NCI-H1694 treated with DMSO at 0.1 percent for 48 hours (cell line): Measurements from ENCODE around the gene CST6.

Source experiments
- DNase-seq: peaks from one replicate; lab custom pipeline; 2025; lab: John Stamatoyannopoulos, UW

Gene CST6, protein sequence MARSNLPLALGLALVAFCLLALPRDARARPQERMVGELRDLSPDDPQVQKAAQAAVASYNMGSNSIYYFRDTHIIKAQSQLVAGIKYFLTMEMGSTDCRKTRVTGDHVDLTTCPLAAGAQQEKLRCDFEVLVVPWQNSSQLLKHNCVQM

DNA sequence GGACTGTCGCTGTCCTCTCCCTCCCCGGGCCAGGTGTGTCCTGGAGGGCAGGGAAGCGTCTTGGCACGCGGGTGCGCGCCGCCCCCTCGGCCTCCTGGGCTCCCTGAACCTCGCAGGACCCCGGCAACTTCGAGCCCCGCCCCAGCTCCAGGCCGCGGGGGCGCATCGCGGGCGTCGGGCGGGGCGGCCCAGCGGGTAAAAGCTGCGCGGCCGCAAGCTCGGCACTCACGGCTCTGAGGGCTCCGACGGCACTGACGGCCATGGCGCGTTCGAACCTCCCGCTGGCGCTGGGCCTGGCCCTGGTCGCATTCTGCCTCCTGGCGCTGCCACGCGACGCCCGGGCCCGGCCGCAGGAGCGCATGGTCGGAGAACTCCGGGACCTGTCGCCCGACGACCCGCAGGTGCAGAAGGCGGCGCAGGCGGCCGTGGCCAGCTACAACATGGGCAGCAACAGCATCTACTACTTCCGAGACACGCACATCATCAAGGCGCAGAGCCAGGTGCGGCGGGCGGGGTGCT lies at the start of gene CST6:
Gene CST6 (plus strand): TSS at position 224 of the 519 bp plus-strand sequence. CDS start 37 bp downstream, at position 261.
- DNase-seq: no peak

DNA sequence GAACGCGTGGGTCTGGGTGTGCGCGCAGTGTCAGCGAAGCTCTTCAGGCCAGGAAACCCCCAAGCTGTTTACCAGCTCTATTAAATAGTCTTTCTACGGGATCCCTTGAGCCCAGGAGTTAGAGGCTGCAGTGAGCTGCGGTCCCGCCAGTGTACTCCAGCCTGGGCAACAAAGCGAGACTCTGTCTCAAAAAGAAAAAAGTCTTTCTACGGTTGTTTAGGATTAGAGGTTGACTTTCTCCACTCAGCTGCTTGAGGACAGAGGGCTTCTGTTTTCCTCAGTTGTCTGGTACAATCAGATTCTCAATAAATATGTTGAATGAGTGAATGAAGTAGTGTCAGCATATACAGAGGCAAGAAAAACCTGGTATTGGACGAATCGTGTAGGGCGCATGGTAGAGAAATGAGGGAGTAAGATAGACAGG lies 49.7 kb upstream of the CST6 start:
- DNase-seq: no peak

DNA sequence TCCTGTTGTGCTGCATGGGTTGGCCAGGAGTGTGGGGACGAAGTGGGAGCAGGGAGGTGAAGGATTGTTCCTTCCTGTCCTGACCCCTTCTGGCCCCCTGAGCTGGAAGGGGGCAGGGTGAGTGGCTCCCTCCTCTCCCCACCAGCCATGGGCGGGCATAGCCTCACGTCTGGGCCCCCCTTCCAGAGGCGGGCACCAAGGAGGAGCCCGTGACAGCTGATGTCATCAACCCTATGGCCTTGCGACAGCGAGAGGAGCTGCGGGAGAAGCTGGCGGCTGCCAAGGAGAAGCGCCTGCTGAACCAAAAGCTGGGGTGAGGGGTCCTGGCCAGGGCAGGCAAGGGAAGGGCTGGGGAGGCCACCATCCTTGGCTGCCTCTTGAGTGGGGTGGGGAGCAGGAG lies 46.9 kb upstream of the CST6 start:
- no peak for DNase-seq

DNA sequence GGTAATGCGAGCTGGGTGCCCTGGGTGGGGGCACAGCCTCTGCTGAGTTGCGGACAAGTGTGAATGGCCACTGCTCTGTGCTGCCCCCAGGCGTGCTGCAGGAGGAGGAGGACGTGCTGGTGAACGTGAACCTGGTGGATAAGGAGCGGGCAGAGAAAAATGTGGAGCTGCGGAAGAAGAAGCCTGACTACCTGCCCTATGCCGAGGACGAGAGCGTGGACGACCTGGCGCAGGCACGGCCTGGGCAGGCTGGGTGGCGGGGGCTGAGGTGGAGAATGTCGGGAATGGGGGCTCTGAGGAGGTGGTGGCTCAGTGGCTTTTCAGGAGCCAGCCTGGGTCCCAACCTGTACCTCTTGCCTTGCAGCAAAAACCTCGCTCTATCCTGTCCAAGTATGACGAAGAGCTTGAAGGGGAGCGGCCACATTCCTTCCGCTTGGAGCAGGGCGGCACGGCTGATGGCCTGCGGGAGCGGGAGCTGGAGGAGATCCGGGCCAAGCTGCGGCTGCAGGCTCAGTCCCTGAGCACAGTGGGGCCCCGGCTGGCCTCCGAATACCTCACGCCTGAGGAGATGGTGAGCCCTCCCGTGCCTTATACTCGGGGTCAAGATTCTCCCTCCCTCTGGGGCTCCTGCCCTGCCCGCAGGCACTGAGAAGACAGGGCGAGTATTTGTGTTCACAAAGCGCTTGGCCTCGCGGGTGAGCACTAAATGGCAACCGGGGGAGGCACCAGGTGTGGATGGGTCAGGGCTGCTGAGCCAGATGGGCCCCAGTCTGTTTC lies 45.6 kb upstream of the CST6 start:
- no peak for DNase-seq

DNA sequence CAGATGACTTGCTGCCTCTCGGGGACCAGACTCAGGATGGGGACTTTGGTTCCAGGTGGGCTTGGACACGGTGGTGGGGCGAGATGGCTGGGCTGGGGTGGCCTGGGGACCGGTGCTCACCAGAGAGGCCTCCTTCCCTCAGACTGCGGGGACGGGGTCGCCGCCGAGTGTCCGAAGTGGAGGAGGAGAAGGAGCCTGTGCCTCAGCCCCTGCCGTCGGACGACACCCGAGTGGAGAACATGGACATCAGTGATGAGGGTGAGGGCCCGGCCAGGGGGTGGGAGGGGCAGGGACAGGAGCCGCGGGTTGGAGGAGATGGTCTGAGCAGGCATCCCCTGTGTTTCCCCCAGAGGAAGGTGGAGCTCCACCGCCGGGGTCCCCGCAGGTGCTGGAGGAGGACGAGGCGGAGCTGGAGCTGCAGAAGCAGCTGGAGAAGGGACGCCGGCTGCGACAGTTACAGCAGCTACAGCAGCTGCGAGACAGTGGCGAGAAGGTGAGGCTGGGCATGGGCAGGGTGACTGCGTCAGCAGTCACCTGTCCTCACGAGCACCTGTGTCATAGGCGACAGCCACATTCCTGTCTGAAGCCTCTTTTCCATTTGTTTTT lies 44.4 kb upstream of the CST6 start:
- DNase-seq: no peak

DNA sequence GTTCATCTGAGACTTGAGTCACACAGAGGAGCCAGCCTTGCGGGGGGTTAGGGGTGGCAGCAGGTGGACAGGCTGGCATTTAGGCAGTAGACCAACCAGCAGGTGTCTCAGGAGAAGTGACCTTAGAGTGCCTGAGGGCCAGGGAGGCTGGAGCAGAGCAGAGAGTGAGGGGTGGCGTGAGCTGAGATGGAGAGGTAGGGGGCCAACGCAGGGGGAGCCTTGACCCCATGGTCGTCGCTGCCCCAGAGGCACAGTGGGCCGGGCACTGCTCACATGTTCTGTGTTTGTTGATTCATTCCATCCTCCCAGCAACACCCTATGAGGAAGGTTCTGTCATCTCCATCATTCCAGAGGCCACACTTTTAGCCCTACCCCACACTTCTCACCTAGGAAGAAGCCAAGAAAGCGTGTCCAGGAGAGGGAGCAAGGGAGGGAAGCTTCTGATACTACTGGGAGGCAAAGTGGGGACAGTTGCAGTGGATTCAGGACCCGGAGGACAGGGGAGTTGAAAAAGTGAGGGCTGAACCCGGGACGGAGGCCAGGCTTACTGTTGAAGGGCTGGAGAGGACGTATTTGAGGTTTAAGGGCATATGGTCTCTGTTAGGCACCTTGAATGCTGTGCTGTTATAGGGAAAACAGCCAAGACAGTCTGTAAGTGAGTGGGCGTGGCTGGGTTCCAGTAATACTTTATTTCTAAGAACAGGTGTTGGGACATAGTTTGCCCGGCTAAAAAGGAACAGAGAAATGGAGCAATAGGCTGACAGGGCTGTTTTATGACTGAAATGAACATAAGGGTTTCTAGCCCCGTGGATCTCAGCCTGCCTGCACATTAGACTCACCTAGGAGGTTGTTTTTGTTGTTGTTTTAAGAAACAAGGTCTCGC lies 43.0 kb upstream of the CST6 start:
- no peak for DNase-seq

DNA sequence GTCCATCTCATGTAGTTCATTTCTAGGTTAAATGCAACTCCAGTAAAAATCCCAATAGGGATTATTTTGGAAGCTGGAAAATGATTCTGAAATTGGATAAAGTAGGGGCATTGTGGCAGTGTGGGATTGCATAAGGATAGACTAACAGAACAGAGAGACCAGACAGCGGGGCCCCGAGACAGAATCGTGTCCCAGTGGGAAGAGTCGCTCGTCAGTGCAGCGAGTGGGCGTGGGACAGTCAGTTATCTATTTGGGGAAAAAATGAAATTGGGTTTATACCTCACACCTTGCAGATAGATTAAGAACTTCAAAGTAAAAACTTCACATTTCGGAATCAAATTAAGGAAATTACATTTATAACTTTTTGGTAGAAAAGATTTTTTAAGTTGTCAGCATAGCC lies 39.7 kb upstream of the CST6 start:
- no peak for DNase-seq

DNA sequence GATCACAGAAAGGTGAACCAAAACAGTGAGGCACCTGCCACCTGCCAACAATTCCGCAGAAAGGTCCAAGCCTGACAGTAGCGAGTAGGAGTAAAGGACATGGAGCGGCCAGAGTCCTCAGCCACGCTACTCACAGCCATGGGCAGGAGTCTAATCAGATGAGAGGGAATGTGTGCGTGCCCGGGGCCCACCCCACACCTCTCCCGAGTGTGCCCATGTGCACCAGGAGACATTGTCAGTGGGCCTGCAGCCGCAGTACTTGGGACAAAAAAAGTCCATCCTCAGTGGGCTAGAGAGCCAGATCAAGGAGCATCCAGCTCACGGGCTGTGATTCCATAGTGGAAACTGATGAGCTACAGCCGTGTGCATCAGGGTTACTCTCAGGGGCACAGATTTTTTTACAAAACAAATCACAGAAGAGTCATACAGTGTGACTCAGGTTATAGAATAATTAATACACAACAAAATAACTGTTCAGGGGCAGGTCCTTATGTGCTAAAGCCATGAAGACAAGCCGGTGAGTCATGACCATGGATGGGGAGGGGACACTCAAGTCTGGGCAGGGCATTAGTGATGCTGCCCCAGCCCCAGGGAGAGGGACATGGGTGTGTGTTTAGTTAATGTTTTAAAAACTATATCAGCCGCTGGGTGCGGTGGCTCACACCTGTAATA lies 38.2 kb upstream of the CST6 start:
- no peak for DNase-seq

DNA sequence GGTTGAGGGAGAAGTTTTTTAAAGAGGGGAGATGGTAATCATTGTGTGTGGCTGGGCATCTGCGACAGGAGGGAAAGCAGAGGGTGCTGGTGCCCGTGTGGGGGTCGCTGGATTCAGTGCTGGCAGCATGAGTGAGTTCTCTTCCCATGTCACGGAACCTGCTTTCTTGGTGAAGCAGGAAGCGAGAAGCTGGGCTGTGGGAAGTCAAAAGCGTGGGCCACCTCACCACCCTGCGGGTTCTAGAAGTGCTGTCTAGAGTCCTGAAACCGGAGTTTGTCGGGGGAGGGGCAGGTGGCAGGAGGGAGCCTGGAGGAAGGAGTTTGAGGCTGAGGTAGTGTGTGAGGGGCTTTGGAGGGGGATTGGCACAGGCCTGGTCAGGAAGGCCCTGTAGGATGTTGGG lies 36.0 kb upstream of the CST6 start:
- DNase-seq: no peak

DNA sequence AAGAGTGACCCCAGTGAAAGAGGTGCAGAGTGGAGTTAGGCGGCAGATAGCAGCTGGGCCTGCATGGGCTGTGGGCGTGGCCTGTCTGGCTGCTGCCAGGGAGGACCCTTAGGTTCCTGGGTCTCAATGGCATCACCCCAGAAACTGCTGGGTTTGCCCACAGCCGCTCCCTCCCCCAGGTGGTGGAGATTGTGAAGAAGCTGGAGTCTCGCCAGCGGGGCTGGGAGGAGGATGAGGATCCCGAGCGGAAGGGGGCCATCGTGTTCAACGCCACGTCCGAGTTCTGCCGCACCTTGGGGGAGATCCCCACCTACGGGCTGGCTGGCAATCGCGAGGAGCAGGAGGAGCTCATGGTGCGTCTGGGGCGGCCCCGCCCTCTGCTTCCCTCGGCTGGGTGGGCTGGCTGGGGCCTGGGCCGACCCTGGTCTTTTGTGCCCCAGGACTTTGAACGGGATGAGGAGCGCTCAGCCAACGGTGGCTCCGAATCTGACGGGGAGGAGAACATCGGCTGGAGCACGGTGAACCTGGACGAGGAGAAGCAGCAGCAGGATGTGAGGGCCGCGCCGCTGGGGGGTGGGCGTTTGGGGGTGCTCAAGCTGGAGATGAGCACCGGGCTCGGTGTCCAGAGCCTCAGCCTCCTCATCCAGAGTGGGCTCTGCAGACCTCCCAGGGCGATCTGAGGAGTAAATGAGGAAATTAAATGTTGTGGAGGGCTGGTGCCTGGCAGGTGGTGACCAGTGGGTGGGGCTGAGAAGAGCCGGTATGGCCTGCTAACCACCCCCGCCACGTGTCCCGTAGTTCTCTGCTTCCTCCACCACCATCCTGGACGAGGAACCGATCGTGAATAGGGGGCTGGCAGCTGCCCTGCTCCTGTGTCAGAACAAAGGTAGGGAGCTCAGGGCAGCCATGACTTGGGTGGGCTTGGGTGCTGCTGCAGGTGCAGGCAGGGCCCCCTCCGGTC lies 35.3 kb upstream of the CST6 start:
- no peak for DNase-seq

DNA sequence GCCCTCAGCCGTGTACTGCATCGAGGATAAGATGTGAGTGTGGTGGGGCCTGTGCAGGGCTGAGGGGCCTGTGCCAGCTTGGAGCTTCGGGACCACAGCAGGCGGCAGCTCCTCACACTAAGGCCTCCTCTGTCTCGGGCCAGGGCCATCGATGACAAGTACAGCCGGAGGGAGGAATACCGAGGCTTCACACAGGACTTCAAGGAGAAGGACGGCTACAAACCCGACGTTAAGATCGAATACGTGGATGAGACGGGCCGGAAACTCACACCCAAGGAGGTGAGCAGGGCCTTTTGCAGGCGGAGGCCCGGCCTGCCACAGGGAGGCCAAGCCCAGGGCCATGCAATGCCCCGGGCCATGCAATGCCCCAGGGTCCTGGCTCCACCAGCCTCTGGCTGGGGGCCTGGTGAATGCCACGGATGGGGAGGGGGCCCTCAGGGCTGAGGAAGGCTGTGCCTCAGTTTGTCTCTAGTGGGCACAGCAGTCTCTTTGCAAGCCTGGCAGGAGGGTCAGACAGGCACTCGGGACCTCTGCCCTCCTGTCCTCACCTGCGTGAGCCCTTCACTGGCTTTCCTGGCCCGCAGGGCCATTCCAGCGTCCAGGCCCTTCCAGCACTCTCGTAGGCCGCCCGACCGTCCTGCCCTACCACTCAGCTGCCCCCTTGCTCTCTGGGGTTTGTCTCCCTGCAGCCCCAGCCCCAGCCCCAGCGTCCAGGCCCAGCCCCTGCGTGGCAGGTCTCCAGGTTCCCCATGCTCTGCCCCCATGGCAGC lies 34.0 kb upstream of the CST6 start:
- DNase-seq: no peak

DNA sequence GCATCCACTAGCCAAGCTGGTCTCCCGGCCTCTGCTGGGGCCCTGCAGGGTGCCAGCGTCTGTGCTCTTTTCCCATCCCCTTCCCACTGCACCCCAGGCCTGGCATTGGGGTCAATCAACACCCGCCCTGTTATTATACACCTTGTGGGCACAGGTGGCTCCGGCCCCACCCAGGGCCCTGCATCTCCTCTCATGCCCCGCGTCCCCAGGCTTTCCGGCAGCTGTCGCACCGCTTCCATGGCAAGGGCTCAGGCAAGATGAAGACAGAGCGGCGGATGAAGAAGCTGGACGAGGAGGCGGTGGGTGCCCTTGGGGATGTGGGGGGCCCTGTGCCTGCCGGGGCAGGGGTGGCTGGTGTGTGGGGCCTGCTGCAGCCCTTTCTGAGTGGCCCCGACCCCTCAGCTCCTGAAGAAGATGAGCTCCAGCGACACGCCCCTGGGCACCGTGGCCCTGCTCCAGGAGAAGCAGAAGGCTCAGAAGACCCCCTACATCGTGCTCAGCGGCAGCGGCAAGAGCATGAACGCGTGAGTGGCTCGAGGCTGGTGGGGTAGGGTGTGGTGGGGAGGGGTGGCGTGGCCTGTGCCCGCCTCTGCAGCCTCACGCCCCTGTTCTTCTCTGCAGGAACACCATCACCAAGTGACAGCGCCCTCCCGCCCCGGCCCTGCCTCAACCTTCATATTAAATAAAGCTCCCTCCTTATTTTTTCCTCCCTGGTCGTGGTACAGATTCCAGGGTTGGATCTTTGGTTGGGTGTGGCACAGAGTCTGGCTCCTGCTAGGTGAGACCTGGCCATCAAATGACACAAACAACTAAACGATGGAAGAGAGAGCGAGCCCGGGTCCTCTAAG lies 33.2 kb upstream of the CST6 start:
- no peak for DNase-seq

DNA sequence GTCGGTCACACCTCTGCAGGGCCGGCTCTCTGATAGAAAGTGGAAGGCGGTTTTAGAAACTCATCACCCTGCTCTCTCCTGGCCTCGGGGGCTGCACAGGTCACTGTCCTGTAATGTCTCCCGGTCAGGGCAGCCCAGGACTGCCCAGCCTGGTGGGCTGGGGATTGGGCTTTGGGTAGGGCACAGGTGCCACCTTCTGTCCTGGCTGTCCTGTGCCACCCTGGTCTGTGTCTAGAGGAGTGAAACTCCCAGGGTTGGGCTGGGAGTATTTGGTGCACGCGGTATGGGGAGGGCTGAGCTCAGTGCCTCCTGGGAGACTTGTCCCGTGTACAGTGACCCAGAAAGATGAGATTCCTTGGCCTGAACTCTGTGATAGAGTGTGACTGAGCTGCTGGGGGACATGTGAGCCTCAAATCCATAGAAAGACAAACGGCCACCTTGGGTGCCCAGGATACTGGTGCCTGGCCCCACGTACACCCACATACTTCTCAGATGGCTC lies 32.5 kb upstream of the CST6 start:
- DNase-seq: no peak

DNA sequence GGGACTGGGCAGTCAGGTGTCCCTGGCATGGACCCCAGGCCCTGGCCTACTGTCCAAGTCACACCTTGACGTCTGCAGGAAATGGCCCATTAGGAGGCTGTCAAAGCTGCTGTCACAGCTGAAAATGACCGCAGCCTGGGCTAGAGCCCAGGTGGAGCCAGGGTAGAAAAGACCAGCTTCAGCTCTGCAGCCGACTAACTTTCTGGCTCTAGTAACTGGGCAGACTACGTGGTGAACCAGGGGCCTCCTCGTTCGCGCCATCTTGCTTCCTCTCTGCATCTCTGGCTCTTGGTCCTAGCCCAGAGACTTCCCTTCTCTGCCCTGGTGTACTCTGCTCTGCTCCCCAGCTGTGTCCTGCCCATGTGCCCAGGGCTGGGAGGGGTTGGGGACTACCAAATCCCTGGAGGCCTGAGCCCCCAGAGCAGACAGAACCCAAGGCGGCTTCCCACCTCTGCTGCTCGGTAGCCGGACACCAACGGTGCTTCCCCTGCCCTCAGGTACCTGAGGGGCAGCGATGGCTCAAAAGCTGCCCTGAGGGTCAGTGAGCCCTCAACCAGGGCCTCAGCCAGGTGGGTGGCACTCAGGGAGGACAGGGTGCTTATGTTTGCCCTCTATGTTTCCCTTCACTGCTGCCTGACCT lies 30.6 kb upstream of the CST6 start:
- no peak for DNase-seq

DNA sequence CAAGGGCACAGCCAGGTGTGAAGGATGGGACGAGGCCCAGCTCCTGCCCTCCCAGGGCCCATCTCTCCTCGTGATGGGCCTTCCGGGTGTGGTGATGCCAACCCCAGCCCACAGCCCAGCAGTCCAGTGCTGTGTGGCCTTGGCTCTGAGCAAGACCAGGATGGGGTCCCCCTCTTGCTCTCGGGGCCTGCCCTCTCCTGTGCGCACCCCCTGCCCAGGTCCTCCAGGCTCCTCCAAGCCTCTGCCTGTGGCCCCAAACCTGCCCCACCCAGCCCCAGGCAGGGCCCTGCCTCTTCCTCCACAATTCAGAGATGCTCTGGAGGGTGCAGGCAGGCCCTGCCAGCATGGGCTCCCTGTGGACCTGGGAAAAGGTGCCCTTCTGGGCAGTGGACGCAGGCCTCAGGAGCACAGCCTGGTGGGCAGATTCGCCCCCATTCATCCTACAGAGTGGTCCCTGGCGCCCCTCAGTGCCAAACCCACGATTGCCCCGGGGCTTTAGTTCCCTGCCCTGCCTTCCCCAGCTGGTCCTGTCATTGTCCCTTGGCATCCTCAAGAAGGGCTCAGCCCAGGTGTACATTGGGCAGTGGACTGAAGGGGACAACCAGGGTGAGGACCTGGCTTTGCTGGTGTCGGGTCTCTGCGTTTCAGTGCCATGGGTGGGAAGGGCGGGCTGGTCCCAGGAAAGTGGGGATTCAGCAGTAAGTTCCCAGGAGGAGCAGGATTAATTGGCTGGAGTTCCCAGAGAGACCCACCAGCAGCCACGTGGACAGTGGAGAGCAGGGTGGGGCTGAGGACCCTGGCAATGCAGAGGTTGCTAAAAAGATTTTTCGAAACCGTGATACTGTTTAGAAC lies 29.6 kb upstream of the CST6 start:
- DNase-seq: no peak

DNA sequence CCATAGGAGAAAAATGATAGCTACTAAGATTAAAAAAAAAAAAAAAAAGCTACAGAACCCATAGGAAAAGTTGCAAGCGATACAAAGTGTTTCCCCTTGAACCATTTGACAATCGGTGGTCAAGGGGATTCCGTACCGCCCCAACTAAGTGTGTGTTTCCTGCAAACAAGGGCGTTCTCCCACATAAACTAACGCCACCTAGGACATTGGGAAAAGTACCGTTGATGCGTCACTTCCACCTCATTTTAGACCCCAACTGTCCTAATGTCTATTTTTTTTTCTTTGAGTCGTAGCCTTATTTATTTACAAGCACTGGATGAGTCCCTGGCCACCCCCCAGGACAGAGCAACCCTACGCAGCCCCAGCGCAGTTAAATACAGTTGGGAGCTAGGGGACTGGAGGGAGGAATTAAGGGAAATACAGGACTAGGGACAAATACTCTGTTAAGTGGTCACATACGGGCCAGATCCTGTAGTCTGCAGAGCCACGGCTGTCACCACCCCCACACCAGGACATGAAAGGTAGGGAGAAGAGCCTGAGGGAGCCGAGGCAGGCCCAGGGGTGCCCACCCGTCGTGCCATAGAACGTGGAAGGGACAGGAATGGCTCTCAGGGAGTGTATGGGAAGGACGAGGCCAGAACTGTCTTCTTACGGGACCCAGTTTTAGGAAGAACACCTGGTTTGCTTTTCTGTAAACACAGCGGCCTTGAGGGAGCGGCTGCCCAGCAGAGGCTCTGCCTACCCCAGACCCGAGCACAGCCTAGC lies 28.8 kb upstream of the CST6 start:
- no peak for DNase-seq
